ENCODE data around the gene HPN.

HPN gene

GRCh38 chr19:35034588-35035382 is 6.7 kb upstream of the HPN start:
- Histone ChIP-seq H4K20me1 (ENCODE audit: insufficient read depth, low read length) (peaks cover 10% of the 10 kb centered on the region), H3K27me3 (ENCODE audit: insufficient read depth, low read length, poor library complexity) (peaks cover 12% of the 10 kb centered on the region), H3K4me3 (ENCODE audit: low read depth in 1 of 2, low read length in 2 of 2) (no peak overlapping the region), H3K27ac (ENCODE audit: low read length) (no peak overlapping the region), H2AFZ (ENCODE audit: low read depth, low read length) (no peak overlapping the region), H3K9me3 (ENCODE audit: insufficient read depth, low read length, severe bottlenecking) (no peaks in the 10 kb centered on the region), H3K79me2 (ENCODE audit: insufficient read depth, low read length) (no peaks in the 10 kb centered on the region), H3K36me3 (ENCODE audit: insufficient read depth, low read length) (no peaks in the 10 kb centered on the region), H3K4me1 (ENCODE audit: insufficient read depth, low read length) (peaks cover 3% of the 10 kb centered on the region; the same call in 1 of the 2 replicates), H3K4me2 (ENCODE audit: insufficient read depth, low read length) (no peak overlapping the region), H3K9ac (ENCODE audit: low read depth, low read length) (no peak overlapping the region)
- TF ChIP-seq CTCF (IDR thresholded peaks at IDR 0.05; ENCODE audit: borderline replicate concordance, extremely low read depth, low read length, poor library complexity, severe bottlenecking) (no peak), EZH2 (IDR thresholded peaks at IDR 0.05; ENCODE audit: borderline replicate concordance, low read depth, low read length, severe bottlenecking) (no peak)
- ATAC-seq (ENCODE audit: insufficient read depth, low read depth) (no peak), DNase-seq (no peak)

- Histone ChIP-seq H3K4me2 (ENCODE audit: insufficient read depth, low read length) (no peak overlapping the region), H3K4me1 (ENCODE audit: insufficient read depth, low read length) (no peaks in the 10 kb centered on the region), H3K9me3 (ENCODE audit: insufficient read depth, low read length, severe bottlenecking) (no peaks in the 10 kb centered on the region), H3K27ac (ENCODE audit: low read length) (no peak overlapping the region), H3K27me3 (ENCODE audit: insufficient read depth, low read length, poor library complexity) (no peaks in the 10 kb centered on the region), H3K4me3 (ENCODE audit: low read depth in 1 of 2, low read length in 2 of 2) (no peak overlapping the region), H3K79me2 (ENCODE audit: insufficient read depth, low read length) (no peaks in the 10 kb centered on the region), H3K9ac (ENCODE audit: low read depth, low read length) (no peak overlapping the region), H4K20me1 (ENCODE audit: insufficient read depth, low read length) (0 out of 2 replicates have a peak, but pooled peaks cover 2% of the 10 kb centered on the region), H3K36me3 (ENCODE audit: insufficient read depth, low read length) (no peaks in the 10 kb centered on the region), H2AFZ (ENCODE audit: low read depth, low read length) (no peak overlapping the region)
- DNase-seq: no peak
- ATAC-seq (ENCODE audit: insufficient read depth, low read depth): no peak
- TF ChIP-seq EZH2 (IDR thresholded peaks at IDR 0.05; ENCODE audit: borderline replicate concordance, low read depth, low read length, severe bottlenecking) (no peak), CTCF (IDR thresholded peaks at IDR 0.05; ENCODE audit: borderline replicate concordance, extremely low read depth, low read length, poor library complexity, severe bottlenecking) (no peak)
These were observed 3.6 kb upstream of the HPN start for GRCh38 chr19:35037716-35038622.

GRCh38 chr19:35038623-35039512 is 2.7 kb upstream of the HPN start:
- Histone ChIP-seq H4K20me1 (ENCODE audit: insufficient read depth, low read length) (no peaks in the 10 kb centered on the region), H3K4me3 (ENCODE audit: low read depth in 1 of 2, low read length in 2 of 2) (no peak overlapping the region), H3K79me2 (ENCODE audit: insufficient read depth, low read length) (no peaks in the 10 kb centered on the region), H3K27ac (ENCODE audit: low read length) (no peak overlapping the region), H3K4me2 (ENCODE audit: insufficient read depth, low read length) (no peak overlapping the region), H2AFZ (ENCODE audit: low read depth, low read length) (no peak overlapping the region), H3K4me1 (ENCODE audit: insufficient read depth, low read length) (no peaks in the 10 kb centered on the region), H3K9me3 (ENCODE audit: insufficient read depth, low read length, severe bottlenecking) (no peaks in the 10 kb centered on the region), H3K9ac (ENCODE audit: low read depth, low read length) (no peak overlapping the region), H3K36me3 (ENCODE audit: insufficient read depth, low read length) (no peaks in the 10 kb centered on the region), H3K27me3 (ENCODE audit: insufficient read depth, low read length, poor library complexity) (no peaks in the 10 kb centered on the region)
- TF ChIP-seq CTCF (IDR thresholded peaks at IDR 0.05; ENCODE audit: borderline replicate concordance, extremely low read depth, low read length, poor library complexity, severe bottlenecking) (no peak), EZH2 (IDR thresholded peaks at IDR 0.05; ENCODE audit: borderline replicate concordance, low read depth, low read length, severe bottlenecking) (no peak)
- ATAC-seq (ENCODE audit: insufficient read depth, low read depth) (no peak), DNase-seq (no peak)

Measured in DND-41 (cell line).